PC-9 (cell line): ENCODE measurements around the gene JADE2. TPM values are rescaled to one million over a fixed set of nuclear protein-coding genes. Genes with fewer than 3 reads are reported as not detected.

Source experiments
- BruUV-seq: library from RNA; stranded (reverse); fragments of 400-500 nt; replicated peaks from 2 replicates; lab custom pipeline; 2021; lab: Mats Ljungman, UMichigan
- CTCF ChIA-PET: fragments of 300-600 bp; sonication (Branson Sonifier 250); formaldehyde crosslinking; loops from one replicate; lab custom pipeline; 2022; ENCODE audit warnings: antibody characterized with exemption; lab: Charles Lee
- POLR2A ChIA-PET: fragments of 300-600 bp; sonication (Branson Sonifier 250); formaldehyde crosslinking; loops from one replicate; lab custom pipeline; 2022; ENCODE audit warnings: antibody characterized with exemption; ENCODE audit not compliant: unreplicated experiment; lab: Charles Lee
- DNase-seq, 2 experiments: peaks; one replicate each; pipeline versions ENCODE4 v3.0.0 to v3.0.0-alpha.2; 2015 to 2022; ENCODE audit warnings: mixed read lengths in 1 of 2
- H2AFZ ChIP-seq: fragments of 200-600 bp; sonication (generic); 2 replicates; pipeline ENCODE4 v1.8.1; 2017; ENCODE audit warnings: antibody characterized with exemption
- H3F3A ChIP-seq: fragments of 200-600 bp; sonication (generic); 2 replicates; pipeline ENCODE4 v1.8.1; 2017; ENCODE audit warnings: antibody characterized with exemption, mild to moderate bottlenecking, low read depth; ENCODE audit not compliant: insufficient read depth
- H3K27ac ChIP-seq: fragments of 200-600 bp; sonication (generic); 2 replicates; pipeline ENCODE4 v1.6.1; 2016; ENCODE audit warnings: mixed run types
- H3K27me3 ChIP-seq: fragments of 200-600 bp; sonication (generic); 2 replicates; pipeline ENCODE4 v1.6.1; 2016; ENCODE audit warnings: low read depth, mixed run types; ENCODE audit not compliant: insufficient read depth
- H3K36me3 ChIP-seq: fragments of 200-600 bp; sonication (generic); 2 replicates; pipeline ENCODE4 v1.6.1; 2016; ENCODE audit warnings: low read depth, mixed run types
- H3K4me1 ChIP-seq: fragments of 200-600 bp; sonication (generic); replicated peaks from 2 replicates; pipeline ENCODE4 v1.6.1; 2016; ENCODE audit warnings: mixed run types; ENCODE audit not compliant: insufficient read depth
- H3K4me2 ChIP-seq: fragments of 200-600 bp; sonication (generic); 2 replicates; pipeline ENCODE4 v1.6.1; 2017; ENCODE audit warnings: mixed run types
- H3K4me3 ChIP-seq: fragments of 200-600 bp; sonication (generic); 2 replicates; pipeline ENCODE4 v1.6.1; 2016; ENCODE audit warnings: mixed run types
- H3K79me2 ChIP-seq: fragments of 200-600 bp; sonication (generic); 2 replicates; pipeline ENCODE4 v1.6.1; 2017; ENCODE audit warnings: low read depth, mixed run types
- H3K9me2 ChIP-seq: fragments of 200-600 bp; sonication (generic); 2 replicates; pipeline ENCODE4 v1.8.1; 2017; ENCODE audit warnings: mild to moderate bottlenecking; ENCODE audit not compliant: insufficient read depth
- H3K9me3 ChIP-seq: fragments of 200-600 bp; sonication (generic); 2 replicates; pipeline ENCODE4 v1.8.1; 2016; ENCODE audit warnings: low read depth; ENCODE audit not compliant: insufficient read depth
- H4K20me1 ChIP-seq: fragments of 200-600 bp; sonication (generic); 2 replicates; pipeline ENCODE4 v1.8.1; 2017; ENCODE audit not compliant: insufficient read depth
- EZH2 ChIP-seq: fragments of 200-600 bp; sonication (generic); IDR thresholded peaks from 2 replicates; pipeline ENCODE4 v1.8.0; 2017; ENCODE audit warnings: antibody characterized with exemption, low read depth
- intact Hi-C: fragments of 100-400 bp; cut with micrococcal nuclease; formaldehyde crosslinking; loops from one replicate; pipeline ENCODE4 v1.10.0; 2022; ENCODE audit not compliant: unreplicated experiment
- total RNA-seq: library from RNA; stranded (reverse); gene quantifications from 2 replicates; pipeline ENCODE4 v1.2.3, GENCODE V29; 2021
- TF ChIP-seq, protein P1 (sequence below): fragments of 200-600 bp; sonication (generic); conservative IDR thresholded peaks from 2 replicates; pipeline ENCODE4 v1.6.1; 2017; ENCODE audit warnings: mixed run types, antibody characterized with exemption, mild to moderate bottlenecking, moderate library complexity

Gene JADE2
- total RNA-seq, 1 experiment from 2014 or later = 82.1 TPM

- Histone ChIP-seq H3K79me2 (no peaks in the 10 kb centered on the region), H3K27me3 (no peaks in the 10 kb centered on the region), H3F3A (no peaks in the 10 kb centered on the region; the same call in 1 of the 2 replicates), H3K27ac (no peak overlapping the region), H3K9me3 (no peaks in the 10 kb centered on the region), H3K4me3 (no peak overlapping the region), H3K36me3 (no peaks in the 10 kb centered on the region), H3K4me1 (no peaks in the 10 kb centered on the region), H3K9me2 (no peaks in the 10 kb centered on the region), H3K4me2 (no peak overlapping the region), H4K20me1 (peaks cover 12% of the 10 kb centered on the region), H2AFZ (no peak overlapping the region)
- intact Hi-C loops = no loop called here
- DNase-seq = no peak
- ChIA-PET POLR2A (no interaction called here), CTCF (no interaction called here)
- TF ChIP-seq EZH2 = no peak
- TF ChIP-seq, protein P1, sequence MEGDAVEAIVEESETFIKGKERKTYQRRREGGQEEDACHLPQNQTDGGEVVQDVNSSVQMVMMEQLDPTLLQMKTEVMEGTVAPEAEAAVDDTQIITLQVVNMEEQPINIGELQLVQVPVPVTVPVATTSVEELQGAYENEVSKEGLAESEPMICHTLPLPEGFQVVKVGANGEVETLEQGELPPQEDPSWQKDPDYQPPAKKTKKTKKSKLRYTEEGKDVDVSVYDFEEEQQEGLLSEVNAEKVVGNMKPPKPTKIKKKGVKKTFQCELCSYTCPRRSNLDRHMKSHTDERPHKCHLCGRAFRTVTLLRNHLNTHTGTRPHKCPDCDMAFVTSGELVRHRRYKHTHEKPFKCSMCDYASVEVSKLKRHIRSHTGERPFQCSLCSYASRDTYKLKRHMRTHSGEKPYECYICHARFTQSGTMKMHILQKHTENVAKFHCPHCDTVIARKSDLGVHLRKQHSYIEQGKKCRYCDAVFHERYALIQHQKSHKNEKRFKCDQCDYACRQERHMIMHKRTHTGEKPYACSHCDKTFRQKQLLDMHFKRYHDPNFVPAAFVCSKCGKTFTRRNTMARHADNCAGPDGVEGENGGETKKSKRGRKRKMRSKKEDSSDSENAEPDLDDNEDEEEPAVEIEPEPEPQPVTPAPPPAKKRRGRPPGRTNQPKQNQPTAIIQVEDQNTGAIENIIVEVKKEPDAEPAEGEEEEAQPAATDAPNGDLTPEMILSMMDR = no peak
- no TSS peak for BruUV-seq
Observed at GRCh38 chr5:134580001-134580460, 54.6 kb downstream of the JADE2 start.

- H3K9me3 ChIP-seq = no peaks in the 10 kb centered on the region
- no peaks in the 10 kb centered on the region for H3K9me2 ChIP-seq
- ChIA-PET POLR2A (no interaction called here), CTCF (no interaction called here)
- no peak overlapping the region for H3K4me3 ChIP-seq
- TSS peak; percentile 7 for BruUV-seq
- no peaks in the 10 kb centered on the region for H3K36me3 ChIP-seq
- intact Hi-C loops = no loop called here
- no peaks in the 10 kb centered on the region for H3K27me3 ChIP-seq
- no peaks in the 10 kb centered on the region for H3K79me2 ChIP-seq
- H4K20me1 ChIP-seq = peaks cover 5% of the 10 kb centered on the region
- DNase-seq = no peak
- H3K4me2 ChIP-seq = no peak overlapping the region
- no peak overlapping the region for H3K27ac ChIP-seq
- no peaks in the 10 kb centered on the region for H3K4me1 ChIP-seq
- no peak overlapping the region for H2AFZ ChIP-seq
- H3F3A ChIP-seq = no peaks in the 10 kb centered on the region; the same call in 1 of the 2 replicates
- no peak for TF ChIP-seq EZH2
- TF ChIP-seq, protein P1 = no peak
Observed at GRCh38 chr5:134581241-134581981, 55.9 kb downstream of the JADE2 start.

- DNase-seq = no peak
- intact Hi-C loops = no loop called here
- CTCF ChIA-PET = no interaction called here
- Histone ChIP-seq H3K4me2 (no peak overlapping the region), H3K4me1 (no peaks in the 10 kb centered on the region), H3K79me2 (no peaks in the 10 kb centered on the region), H3K4me3 (no peak overlapping the region), H3K9me3 (no peaks in the 10 kb centered on the region), H4K20me1 (peaks cover 3% of the 10 kb centered on the region), H3K27ac (no peak overlapping the region), H3K36me3 (no peaks in the 10 kb centered on the region), H3K27me3 (no peaks in the 10 kb centered on the region), H3F3A (no peaks in the 10 kb centered on the region; the same call in 1 of the 2 replicates), H2AFZ (no peak overlapping the region), H3K9me2 (no peaks in the 10 kb centered on the region)
- POLR2A ChIA-PET = no interaction called here
- BruUV-seq = no TSS peak
- TF ChIP-seq EZH2 = no peak
- TF ChIP-seq, protein P1 = no peak
Observed at GRCh38 chr5:134582281-134582680, 56.8 kb downstream of the JADE2 start.
